Right lobe of liver (tissue), 6 donors: ENCODE results near the gene DDX46. TPM values are rescaled to one million over a fixed set of nuclear protein-coding genes. Genes with fewer than 3 reads are reported as not detected.
"Not testable (repeated sequence)": the region's sequence is repeated elsewhere in the genome, so short reads cannot be mapped to it uniquely, and the experiment has no call there.

Source experiments
- ATAC-seq, 4 donors: fragments of 200-7000 bp; cut with Tn5 transposase; one replicate each; pipeline ENCODE4 v1.9.1; 2020; ENCODE audit warnings: mild to moderate bottlenecking in 4 of 4, moderate library complexity in 4 of 4
- DNase-seq, 3 donors: peaks; one replicate each; pipeline ENCODE4 v3.0.0-alpha.2; 2020
- H3K27ac ChIP-seq, 3 donors: fragments of 200-600 bp; one replicate each; pipeline ENCODE4 v1.8.0; 2022
- H3K27me3 ChIP-seq, 2 donors: fragments of 200-600 bp; one replicate each; pipeline ENCODE4 v1.8.0; 2022
- H3K36me3 ChIP-seq, 4 donors: fragments of 200-600 bp; sonication (generic) in 1 of 4; one replicate each; pipeline versions ENCODE4 v1.5.1 to v1.8.0; 2017 to 2022; ENCODE audit warnings: control low read depth in 1 of 4
- H3K4me1 ChIP-seq, 4 donors: fragments of 200-600 bp; sonication (generic) in 1 of 4; one replicate each; pipeline versions ENCODE4 v1.5.1 to v1.8.0; 2017 to 2022; ENCODE audit warnings: control low read depth in 1 of 4
- H3K4me3 ChIP-seq, 3 donors: fragments of 200-600 bp; one replicate each; pipeline ENCODE4 v1.8.0; 2022
- H3K9me3 ChIP-seq, 4 donors: fragments of 200-600 bp; sonication (generic) in 1 of 4; one replicate each; pipeline versions ENCODE4 v1.5.1 to v1.8.0; 2017 to 2022; ENCODE audit warnings: control low read depth in 1 of 4
- POLR2A ChIP-seq: fragments of 450-650 bp; IDR thresholded peaks from one replicate; pipeline ENCODE4 v1.6.1; 2017; ENCODE audit warnings: antibody characterized with exemption, mild to moderate bottlenecking
- WGBS: methylation state at CpG from one replicate; pipeline ENCODE4 v1.1.6; 2018; ENCODE audit warnings: low coverage, low lambda C conversion rate; ENCODE audit not compliant: insufficient coverage; ENCODE audit errors: missing lambda C conversion rate; 5-methylcytosine and 5-hydroxymethylcytosine counted together
- intact Hi-C, 2 donors: fragments of 100-400 bp; cut with DNase I; formaldehyde crosslinking; loops; one replicate each; pipeline versions ENCODE4 v1.11.2 to v1.14.1; 2022
- total RNA-seq, 6 experiments: library from RNA; depleted of rRNA in 2 of 6; stranded (reverse); fragments of >200 nt in 2 of 6; fragmentation: NEBNext Ultra II Directional in 3 of 6; extraction: Animal tissue kit (Norgen Biotek cat#: 25700) in 3 of 6; gene quantifications; one replicate each; pipeline versions ENCODE4 v1.1.0 to v1.2.4, GENCODE V29; 2016 to 2023
- TF ChIP-seq, protein P1 (sequence below), 4 donors: fragments of 200-600 bp in 3 of 4; fragments of 450-650 bp in 1 of 4; IDR thresholded peaks; one replicate each; pipeline versions ENCODE4 v1.5.1 to v1.8.0; 2016 to 2022; ENCODE audit warnings: antibody characterized with exemption in 4 of 4, mild to moderate bottlenecking in 2 of 4
- donor health status: DM: no; HTN: yes; CAD: no.
- donor health status: DM: no; HTN: no; CAD: no.
- donor health status: DM: no; HTN: no; CAD: no.
- donor health status: DM: no; HTN: yes; CAD: no.
- donor health status: DM: no; HTN: yes; CAD: no.

The DDX46 gene
- total RNA-seq, 6 experiments from 2014 or later: 13.6 to 22.6 (median 20.6) TPM

DNA sequence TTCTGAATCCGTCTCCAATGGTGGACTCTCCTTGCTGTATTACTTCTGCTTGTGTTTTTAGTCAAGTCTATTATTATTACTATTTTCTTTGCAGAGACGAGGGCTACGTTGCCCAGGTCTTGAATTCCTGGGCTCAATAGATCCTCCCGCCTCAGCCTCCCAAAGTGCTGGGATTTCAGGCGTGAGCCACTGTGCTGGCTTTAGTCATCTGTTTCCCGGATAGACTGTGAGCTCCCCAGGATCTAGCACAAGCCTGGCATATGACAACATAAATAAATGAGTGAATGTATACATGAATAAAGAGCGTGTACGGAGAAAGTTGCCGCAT, 439 bp upstream of the DDX46 start:
- Histone ChIP-seq H3K9me3 (no peaks in the 10 kb centered on the region), H3K4me1 (peaks cover 0 to 14% (median 6%) of the 10 kb centered on the region in 4 donors), H3K27ac (peak overlapping the region in 1 of 3 donors; percentile 20), H3K36me3 (no peaks in the 10 kb centered on the region), H3K27me3 (no peaks in the 10 kb centered on the region), H3K4me3 (peak overlapping the region; percentile 72 to 90 (median 79))
- WGBS: 24% methylated on average over 9 of the region's 9 CpGs
- no peak for DNase-seq
- ATAC-seq: peak in 1 of 4 donors; percentile 22
- intact Hi-C loops: no loop called here
- no peak for TF ChIP-seq POLR2A
- TF ChIP-seq, protein P1, sequence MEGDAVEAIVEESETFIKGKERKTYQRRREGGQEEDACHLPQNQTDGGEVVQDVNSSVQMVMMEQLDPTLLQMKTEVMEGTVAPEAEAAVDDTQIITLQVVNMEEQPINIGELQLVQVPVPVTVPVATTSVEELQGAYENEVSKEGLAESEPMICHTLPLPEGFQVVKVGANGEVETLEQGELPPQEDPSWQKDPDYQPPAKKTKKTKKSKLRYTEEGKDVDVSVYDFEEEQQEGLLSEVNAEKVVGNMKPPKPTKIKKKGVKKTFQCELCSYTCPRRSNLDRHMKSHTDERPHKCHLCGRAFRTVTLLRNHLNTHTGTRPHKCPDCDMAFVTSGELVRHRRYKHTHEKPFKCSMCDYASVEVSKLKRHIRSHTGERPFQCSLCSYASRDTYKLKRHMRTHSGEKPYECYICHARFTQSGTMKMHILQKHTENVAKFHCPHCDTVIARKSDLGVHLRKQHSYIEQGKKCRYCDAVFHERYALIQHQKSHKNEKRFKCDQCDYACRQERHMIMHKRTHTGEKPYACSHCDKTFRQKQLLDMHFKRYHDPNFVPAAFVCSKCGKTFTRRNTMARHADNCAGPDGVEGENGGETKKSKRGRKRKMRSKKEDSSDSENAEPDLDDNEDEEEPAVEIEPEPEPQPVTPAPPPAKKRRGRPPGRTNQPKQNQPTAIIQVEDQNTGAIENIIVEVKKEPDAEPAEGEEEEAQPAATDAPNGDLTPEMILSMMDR (IDR thresholded peaks at IDR 0.05): no peak

DNA sequence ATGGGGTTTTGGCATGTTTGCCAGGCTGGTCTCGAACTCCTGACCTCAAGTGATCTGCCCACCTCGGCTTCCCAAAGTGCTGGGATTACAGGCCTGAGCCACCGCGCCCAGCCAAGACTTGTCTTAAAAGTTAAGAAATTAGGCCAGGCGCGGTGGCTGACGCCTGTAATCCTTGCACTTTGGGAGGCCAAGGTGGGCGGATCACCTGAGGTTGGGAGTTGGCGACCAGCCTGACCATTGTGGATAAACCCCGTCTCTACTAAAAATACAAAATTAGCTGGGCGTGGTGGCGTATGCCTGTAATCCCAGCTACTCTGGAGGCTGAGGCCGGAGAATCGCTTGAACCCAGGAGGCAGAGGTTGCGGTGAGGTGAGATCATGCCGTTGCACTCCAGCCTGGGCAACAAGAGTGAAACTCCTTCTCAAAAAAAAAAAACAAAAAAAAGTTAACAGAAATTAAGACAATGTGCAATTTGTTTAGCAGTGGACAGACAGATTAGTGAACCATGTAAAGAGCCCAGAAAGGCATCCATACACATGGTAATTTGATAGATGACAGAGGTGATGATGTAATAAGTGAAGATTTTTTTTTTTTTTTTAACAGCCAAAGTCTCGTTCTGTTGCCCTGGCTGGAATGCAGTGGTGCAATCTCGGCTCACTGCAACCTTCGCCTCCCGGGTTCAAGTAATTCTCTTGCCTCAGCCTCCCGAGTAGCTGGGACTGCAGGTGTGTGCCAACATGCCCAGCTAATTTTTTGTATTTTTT, 9.1 kb downstream of the DDX46 start:
- H3K27me3 ChIP-seq, H3K9me3 ChIP-seq, H3K4me1 ChIP-seq, H3K4me3 ChIP-seq, DNase-seq, H3K27ac ChIP-seq, intact Hi-C loops, ATAC-seq: not testable (repeated sequence)
- H3K36me3 ChIP-seq: peaks cover 0 to 79% (median 29%) of the 10 kb centered on the region in 4 donors
- WGBS: 84% methylated on average over 21 of the region's 21 CpGs

DNA sequence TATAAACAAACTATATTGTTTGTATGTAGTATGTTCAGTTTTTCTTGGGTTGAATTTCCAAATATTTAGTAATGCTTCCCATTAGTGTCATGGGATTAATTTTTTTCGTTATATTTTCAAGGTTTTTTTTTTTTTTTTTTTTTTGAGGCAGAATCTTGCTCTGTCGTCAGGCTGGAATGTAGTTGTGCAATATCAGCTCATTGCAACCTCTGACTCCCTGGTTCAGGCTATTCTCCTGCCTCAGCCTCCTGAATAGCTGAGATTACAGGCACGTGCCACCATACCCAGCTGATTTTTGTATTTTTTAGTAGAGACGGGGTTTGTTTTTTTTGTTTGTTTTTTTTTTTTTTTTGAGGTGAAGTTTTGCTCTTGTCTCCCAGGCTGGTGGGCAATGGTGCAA, 10.6 kb downstream of the DDX46 start:
- TF ChIP-seq POLR2A: no peak
- TF ChIP-seq, protein P1 (IDR thresholded peaks at IDR 0.05): no peak
- 61% methylated on average over 4 of the region's 4 CpGs for WGBS

DNA sequence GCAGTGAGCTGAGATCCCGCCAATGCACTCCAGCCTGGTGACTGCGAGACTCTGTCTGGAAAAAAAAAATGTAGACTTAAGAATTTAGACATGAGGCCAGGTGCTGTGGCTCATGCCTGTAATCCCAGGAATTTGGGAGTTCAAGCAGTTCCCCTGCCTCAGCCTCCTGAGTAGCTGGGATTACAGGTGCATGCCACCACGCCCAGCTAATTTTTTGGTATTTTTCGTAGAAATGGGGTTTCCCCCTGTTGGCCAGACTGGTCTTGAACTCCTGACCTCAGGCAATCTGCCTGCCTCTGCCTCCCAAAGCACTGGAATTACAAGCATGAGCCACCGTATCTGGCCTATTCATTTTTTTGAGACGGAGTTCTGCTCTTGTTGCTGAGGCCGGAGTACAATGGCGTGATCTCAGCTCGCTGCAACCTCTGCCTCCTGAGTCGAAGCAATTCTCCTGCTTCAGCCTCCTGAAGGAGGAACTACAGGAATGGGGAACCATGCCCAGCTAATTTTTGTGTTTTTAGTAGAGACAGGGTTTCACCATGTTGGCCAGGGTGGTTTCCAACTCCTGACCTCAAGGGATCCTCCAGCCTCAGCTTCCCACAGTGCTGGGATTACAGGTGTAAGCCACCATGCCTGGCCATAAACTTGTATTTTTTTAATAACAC, 14.0 kb downstream of the DDX46 start:
- Histone ChIP-seq H3K4me1 (no peaks in the 10 kb centered on the region), H3K27ac (no peak overlapping the region), H3K27me3 (no peaks in the 10 kb centered on the region), H3K4me3 (no peak overlapping the region), H3K36me3 (peaks cover 0 to 92% (median 24%) of the 10 kb centered on the region in 4 donors), H3K9me3 (no peaks in the 10 kb centered on the region)
- no peak for TF ChIP-seq POLR2A
- TF ChIP-seq, protein P1 (IDR thresholded peaks at IDR 0.05): no peak
- ATAC-seq (no peak), DNase-seq (no peak)
- WGBS: 81% methylated on average over 3 of the region's 10 CpGs
- intact Hi-C loops: no loop called here

More for the DNA sequence above, 10.6 kb downstream of the DDX46 start:
- ATAC-seq (peak in 2 of 4 donors; percentile 40 to 51), DNase-seq (no peak)
- no peaks in the 10 kb centered on the region for H3K4me1 ChIP-seq
- no peak overlapping the region for H3K27ac ChIP-seq
- intact Hi-C loops: no loop called here
- peaks cover 0 to 88% (median 33%) of the 10 kb centered on the region in 4 donors for H3K36me3 ChIP-seq
- H3K4me3 ChIP-seq: no peak overlapping the region
- no peaks in the 10 kb centered on the region for H3K9me3 ChIP-seq
- no peaks in the 10 kb centered on the region for H3K27me3 ChIP-seq

DNA sequence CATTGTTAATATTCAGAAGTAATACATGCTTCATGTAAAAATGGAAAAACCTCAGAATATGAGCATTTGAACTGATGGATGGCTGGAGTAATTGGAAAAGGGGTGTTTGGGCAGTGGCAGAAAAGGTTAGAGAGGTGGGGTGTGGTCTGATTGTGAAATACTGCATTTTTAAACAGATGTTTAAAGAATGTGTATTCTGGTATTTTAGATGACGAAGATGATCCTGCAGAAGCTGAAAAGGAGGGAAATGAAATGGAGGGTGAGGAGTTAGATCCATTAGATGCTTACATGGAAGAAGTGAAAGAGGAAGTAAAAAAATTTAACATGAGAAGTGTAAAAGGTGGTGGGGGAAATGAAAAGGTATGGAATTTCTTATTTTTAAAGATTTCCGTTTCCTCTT, 18.8 kb downstream of the DDX46 start:
- Histone ChIP-seq H3K27me3 (no peaks in the 10 kb centered on the region), H3K9me3 (no peaks in the 10 kb centered on the region), H3K36me3 (peaks cover 0 to 95% (median 21%) of the 10 kb centered on the region in 4 donors), H3K4me3 (no peak overlapping the region), H3K4me1 (no peaks in the 10 kb centered on the region), H3K27ac (no peak overlapping the region)
- ATAC-seq: no peak
- no peak for DNase-seq
- TF ChIP-seq, protein P1 (IDR thresholded peaks at IDR 0.05): no peak
- intact Hi-C loops: no loop called here
- 89% methylated on average over 2 of the region's 2 CpGs for WGBS
